ENCODE data around the gene LVRN.

- TF ChIP-seq POLR2A (IDR thresholded peaks at IDR 0.05; ENCODE audit: low read length) (no peak), GATA1 (IDR thresholded peaks at IDR 0.05; ENCODE audit: low read depth, low read length) (no peak)
Observed at GRCh38 chr5:115977988-115978387, 15.7 kb downstream of the LVRN start.
